Effector memory CD4-positive, alpha-beta T cell (primary cell): ENCODE data around the gene PIWIL4.

ENCODE experiments used
- DNase-seq, 3 donors: peaks; one replicate each; pipeline ENCODE4 v3.0.0-alpha.2; 2020
- H3K27ac ChIP-seq: 2 replicates; pipeline ENCODE4 v1.7.0; 2013; ENCODE audit warnings: mild to moderate bottlenecking, low read length, moderate library complexity; ENCODE audit not compliant: insufficient read depth, poor library complexity, severe bottlenecking
- H3K27me3 ChIP-seq: replicated peaks from 2 replicates; pipeline ENCODE4 v1.7.0; 2013; ENCODE audit warnings: mild to moderate bottlenecking, low read length; ENCODE audit not compliant: insufficient read depth, control insufficient read depth, poor library complexity, severe bottlenecking
- H3K36me3 ChIP-seq: 2 replicates; pipeline ENCODE4 v1.7.0; 2013; ENCODE audit warnings: mild to moderate bottlenecking, low read length, moderate library complexity; ENCODE audit not compliant: control insufficient read depth, insufficient read depth
- H3K4me1 ChIP-seq: 2 replicates; pipeline ENCODE4 v1.7.0; 2013; ENCODE audit warnings: low read length, mild to moderate bottlenecking; ENCODE audit not compliant: control insufficient read depth, insufficient read depth, poor library complexity, severe bottlenecking
- H3K4me3 ChIP-seq: 2 replicates; pipeline ENCODE4 v1.7.0; 2013; ENCODE audit warnings: low read length, low read depth, mild to moderate bottlenecking; ENCODE audit not compliant: insufficient read depth, poor library complexity, severe bottlenecking
- H3K9me3 ChIP-seq: 2 replicates; pipeline ENCODE4 v1.7.0; 2013; ENCODE audit warnings: mild to moderate bottlenecking, low read length, moderate library complexity; ENCODE audit not compliant: control insufficient read depth

The PIWIL4 gene

DNA sequence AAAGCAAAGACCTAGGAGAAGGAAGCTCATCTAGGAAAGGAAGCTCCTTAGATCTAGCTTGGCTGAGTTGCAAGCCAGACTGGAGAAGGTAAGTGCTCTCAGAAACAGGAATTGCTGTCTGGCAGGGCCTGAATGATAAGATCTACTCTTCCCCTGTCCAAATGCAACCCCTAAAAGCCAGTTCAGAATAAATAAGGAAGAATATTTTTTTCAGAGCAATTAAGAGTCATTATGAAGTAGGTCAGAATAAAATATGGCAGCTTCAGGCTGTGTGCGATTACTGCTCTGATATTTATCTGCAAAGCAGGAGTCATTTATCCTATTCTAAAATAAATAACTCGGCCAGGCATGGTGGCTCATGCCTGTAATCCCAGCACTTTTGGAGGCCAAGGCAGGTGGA, 82.1 kb downstream of the PIWIL4 start:
- H3K4me1 ChIP-seq: no peaks in the 10 kb centered on the region
- H3K9me3 ChIP-seq: no peaks in the 10 kb centered on the region
- no peaks in the 10 kb centered on the region for H3K27me3 ChIP-seq
- no peak overlapping the region for H3K27ac ChIP-seq
- H3K4me3 ChIP-seq: no peak overlapping the region
- no peaks in the 10 kb centered on the region for H3K36me3 ChIP-seq
- no peak for DNase-seq

DNA sequence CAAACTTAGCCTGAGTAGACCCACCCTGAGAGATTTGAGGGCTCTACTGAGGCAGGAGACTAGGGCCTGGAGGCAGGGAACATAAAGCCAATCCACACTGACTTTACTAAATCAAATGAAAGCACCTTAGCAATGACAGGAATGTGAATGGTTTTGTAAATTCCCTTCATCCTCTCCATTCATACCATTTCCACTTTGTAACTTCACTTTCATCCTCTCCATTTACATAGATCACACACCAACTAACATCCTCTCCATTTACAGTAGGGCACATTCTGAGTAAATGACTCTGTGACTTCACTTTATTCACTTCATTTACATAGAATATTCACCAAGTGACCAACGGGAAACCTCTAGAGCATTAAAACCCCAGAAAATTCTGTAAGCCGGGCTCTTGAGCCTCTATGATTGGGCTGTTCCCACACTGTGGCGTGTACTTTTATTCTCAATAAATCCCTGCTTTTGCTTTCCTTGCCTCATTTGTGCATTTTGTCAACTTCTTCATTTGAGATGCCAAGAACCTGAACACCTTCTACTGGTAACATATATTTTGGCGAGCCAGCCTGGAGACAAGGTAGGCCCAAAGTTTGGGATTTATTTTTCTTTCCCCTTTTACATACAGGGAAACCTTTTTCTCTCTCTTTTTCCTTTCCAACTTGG, 82.9 kb downstream of the PIWIL4 start:
- H3K9me3 ChIP-seq: no peaks in the 10 kb centered on the region
- H3K27ac ChIP-seq: no peak overlapping the region
- H3K36me3 ChIP-seq: no peaks in the 10 kb centered on the region
- H3K4me1 ChIP-seq: no peaks in the 10 kb centered on the region
- no peaks in the 10 kb centered on the region for H3K27me3 ChIP-seq
- H3K4me3 ChIP-seq: no peak overlapping the region
- no peak for DNase-seq

DNA sequence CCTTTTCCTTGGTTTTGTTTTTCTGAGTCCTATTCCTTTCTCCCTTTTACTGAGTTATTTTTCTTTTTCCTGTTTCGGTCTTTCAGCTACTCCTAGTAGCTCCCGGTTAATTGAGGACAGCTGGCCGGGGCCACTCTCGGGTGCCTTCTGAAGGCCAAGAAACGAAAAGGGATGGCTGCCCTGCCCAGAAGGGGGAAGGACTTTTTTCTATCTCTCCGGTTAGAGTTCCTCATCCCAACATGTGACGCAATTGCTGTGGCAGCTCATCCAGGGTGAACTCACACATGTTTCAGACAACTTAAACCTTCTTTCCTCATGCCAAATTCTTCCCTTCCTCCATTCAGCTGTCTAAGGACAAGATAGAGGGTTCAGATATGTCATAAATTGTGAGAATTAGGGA, 83.6 kb downstream of the PIWIL4 start:
- no peak overlapping the region for H3K27ac ChIP-seq
- no peak for DNase-seq
- no peaks in the 10 kb centered on the region for H3K9me3 ChIP-seq
- no peaks in the 10 kb centered on the region for H3K4me1 ChIP-seq
- no peaks in the 10 kb centered on the region for H3K27me3 ChIP-seq
- no peaks in the 10 kb centered on the region for H3K36me3 ChIP-seq
- H3K4me3 ChIP-seq: no peak overlapping the region

GRCh38 chr11:94652735-94653284, 85.6 kb downstream of the PIWIL4 start:
- Histone ChIP-seq H3K27ac (no peak overlapping the region), H3K27me3 (no peaks in the 10 kb centered on the region), H3K9me3 (no peaks in the 10 kb centered on the region), H3K36me3 (no peaks in the 10 kb centered on the region), H3K4me3 (no peak overlapping the region), H3K4me1 (no peaks in the 10 kb centered on the region)
- no peak for DNase-seq

DNA sequence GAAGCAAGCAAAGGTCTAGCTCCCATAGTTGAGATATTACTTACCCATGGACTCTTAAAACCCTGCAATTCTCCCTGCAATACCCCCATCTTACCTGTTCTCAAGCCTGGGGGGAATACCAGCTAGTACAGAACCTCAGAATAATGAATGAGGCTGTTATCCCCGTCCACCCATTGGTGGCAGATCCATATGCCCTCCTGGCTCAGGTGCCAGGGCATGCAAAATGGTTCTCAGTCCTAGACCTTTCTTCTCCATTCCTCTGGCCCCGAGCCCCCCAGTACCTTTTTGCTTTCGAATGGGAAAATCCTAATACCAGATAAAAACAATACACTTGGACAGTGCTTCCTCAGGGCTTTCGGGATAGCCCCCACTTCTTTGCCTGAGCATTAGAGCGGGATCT, 86.4 kb downstream of the PIWIL4 start:
- Histone ChIP-seq H3K4me3 (no peak overlapping the region), H3K4me1 (no peaks in the 10 kb centered on the region), H3K9me3 (no peaks in the 10 kb centered on the region), H3K36me3 (no peaks in the 10 kb centered on the region), H3K27ac (no peak overlapping the region), H3K27me3 (no peaks in the 10 kb centered on the region)
- DNase-seq: no peak

- H3K36me3 ChIP-seq: no peaks in the 10 kb centered on the region
- no peak overlapping the region for H3K4me3 ChIP-seq
- H3K27ac ChIP-seq: no peak overlapping the region
- H3K9me3 ChIP-seq: no peaks in the 10 kb centered on the region
- no peaks in the 10 kb centered on the region for H3K27me3 ChIP-seq
- no peaks in the 10 kb centered on the region for H3K4me1 ChIP-seq
- DNase-seq: no peak
These were observed 87.0 kb downstream of the PIWIL4 start for GRCh38 chr11:94654201-94654600.

GRCh38 chr11:94655291-94655690, 88.1 kb downstream of the PIWIL4 start:
- no peaks in the 10 kb centered on the region for H3K4me1 ChIP-seq
- no peak for DNase-seq
- no peaks in the 10 kb centered on the region for H3K36me3 ChIP-seq
- no peak overlapping the region for H3K4me3 ChIP-seq
- no peaks in the 10 kb centered on the region for H3K9me3 ChIP-seq
- no peak overlapping the region for H3K27ac ChIP-seq
- no peaks in the 10 kb centered on the region for H3K27me3 ChIP-seq

GRCh38 chr11:94655956-94656355, 88.8 kb downstream of the PIWIL4 start:
- H3K27me3 ChIP-seq: no peaks in the 10 kb centered on the region
- H3K4me1 ChIP-seq: no peaks in the 10 kb centered on the region
- no peak overlapping the region for H3K4me3 ChIP-seq
- H3K9me3 ChIP-seq: no peaks in the 10 kb centered on the region
- DNase-seq: no peak
- no peaks in the 10 kb centered on the region for H3K36me3 ChIP-seq
- H3K27ac ChIP-seq: no peak overlapping the region

- Histone ChIP-seq H3K9me3 (no peaks in the 10 kb centered on the region), H3K27ac (no peak overlapping the region), H3K27me3 (no peaks in the 10 kb centered on the region), H3K4me3 (no peak overlapping the region), H3K4me1 (no peaks in the 10 kb centered on the region), H3K36me3 (no peaks in the 10 kb centered on the region)
- DNase-seq: no peak
These were observed 89.8 kb downstream of the PIWIL4 start for GRCh38 chr11:94656968-94657367.

DNA sequence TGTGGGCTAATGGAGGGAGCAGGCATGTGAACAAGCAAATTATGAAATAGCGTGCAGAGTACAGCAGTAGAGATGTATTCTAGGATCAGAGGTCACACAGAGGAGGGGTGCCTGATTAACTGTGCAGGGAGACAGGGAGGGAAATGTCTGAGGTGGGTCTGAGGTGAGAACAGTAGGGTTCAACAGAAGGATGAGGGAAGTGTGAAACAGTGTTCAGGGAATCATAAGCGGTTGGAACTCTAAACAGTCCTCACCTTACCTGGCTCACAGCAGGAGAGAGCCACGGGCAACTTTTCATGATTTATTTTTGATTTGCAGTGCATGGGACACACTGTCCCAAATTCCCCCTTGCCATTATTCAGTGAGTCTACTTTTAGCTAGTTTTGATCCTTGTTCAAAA, 90.5 kb downstream of the PIWIL4 start:
- Histone ChIP-seq H3K27ac (no peak overlapping the region), H3K4me3 (no peak overlapping the region), H3K36me3 (no peaks in the 10 kb centered on the region), H3K9me3 (no peaks in the 10 kb centered on the region), H3K4me1 (no peaks in the 10 kb centered on the region), H3K27me3 (no peaks in the 10 kb centered on the region)
- DNase-seq: no peak
